ENCODE data around the gene GAS2L3. TPM values are rescaled to one million over a fixed set of nuclear protein-coding genes. Genes with fewer than 3 reads are reported as not detected.

Gene GAS2L3
- total RNA-seq = 2.5 and 7.3 TPM in 2 replicates

- no peaks in the 10 kb centered on the region for H3K36me3 ChIP-seq (ENCODE audit: control insufficient read depth, insufficient read depth, low read length)
- peak within 1 kb of the TSS; percentile 94 for H3K4me3 ChIP-seq (ENCODE audit: low read depth, low read length)
- TF ChIP-seq, protein P1, sequence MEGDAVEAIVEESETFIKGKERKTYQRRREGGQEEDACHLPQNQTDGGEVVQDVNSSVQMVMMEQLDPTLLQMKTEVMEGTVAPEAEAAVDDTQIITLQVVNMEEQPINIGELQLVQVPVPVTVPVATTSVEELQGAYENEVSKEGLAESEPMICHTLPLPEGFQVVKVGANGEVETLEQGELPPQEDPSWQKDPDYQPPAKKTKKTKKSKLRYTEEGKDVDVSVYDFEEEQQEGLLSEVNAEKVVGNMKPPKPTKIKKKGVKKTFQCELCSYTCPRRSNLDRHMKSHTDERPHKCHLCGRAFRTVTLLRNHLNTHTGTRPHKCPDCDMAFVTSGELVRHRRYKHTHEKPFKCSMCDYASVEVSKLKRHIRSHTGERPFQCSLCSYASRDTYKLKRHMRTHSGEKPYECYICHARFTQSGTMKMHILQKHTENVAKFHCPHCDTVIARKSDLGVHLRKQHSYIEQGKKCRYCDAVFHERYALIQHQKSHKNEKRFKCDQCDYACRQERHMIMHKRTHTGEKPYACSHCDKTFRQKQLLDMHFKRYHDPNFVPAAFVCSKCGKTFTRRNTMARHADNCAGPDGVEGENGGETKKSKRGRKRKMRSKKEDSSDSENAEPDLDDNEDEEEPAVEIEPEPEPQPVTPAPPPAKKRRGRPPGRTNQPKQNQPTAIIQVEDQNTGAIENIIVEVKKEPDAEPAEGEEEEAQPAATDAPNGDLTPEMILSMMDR (IDR thresholded peaks at IDR 0.05; ENCODE audit: insufficient read depth, low read length, poor library complexity, severe bottlenecking) = no peak
- no peak for DNase-seq (ENCODE audit: low read depth)
- no peaks in the 10 kb centered on the region for H3K27me3 ChIP-seq (ENCODE audit: control insufficient read depth, insufficient read depth, low read length)
Observed at GRCh38 chr12:100573292-100574186, at the start of gene GAS2L3. Gene GAS2L3, plus strand, starts transcription at chr12:100573684. Its CDS starts 21,221 bp downstream, at chr12:100594905.

DNA sequence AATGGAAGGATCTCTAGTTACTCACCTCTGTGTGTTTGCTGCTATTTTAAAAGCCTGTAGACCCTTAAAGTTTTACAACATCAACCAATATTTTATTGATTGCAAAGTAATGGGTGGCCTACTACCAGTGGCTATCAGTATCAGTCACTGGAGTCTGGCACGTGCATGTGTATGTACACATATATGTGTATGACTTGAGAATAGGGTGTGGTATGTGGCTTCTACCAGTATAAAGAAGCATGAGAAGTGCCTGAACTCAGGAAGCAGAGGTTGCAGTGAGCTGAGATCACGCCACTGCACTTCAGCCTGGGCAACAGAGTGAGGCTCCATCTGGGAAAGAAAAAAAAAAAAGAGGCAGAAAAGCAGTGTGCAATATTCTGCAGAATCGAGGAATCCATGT is 45.5 kb upstream of the GAS2L3 start:
- TF ChIP-seq, protein P1 (IDR thresholded peaks at IDR 0.05; ENCODE audit: insufficient read depth, low read length, poor library complexity, severe bottlenecking) = no peak
- H3K4me3 ChIP-seq (ENCODE audit: low read depth, low read length) = no peak overlapping the region
- no peaks in the 10 kb centered on the region for H3K27me3 ChIP-seq (ENCODE audit: control insufficient read depth, insufficient read depth, low read length)
- DNase-seq (ENCODE audit: low read depth) = no peak
- no peaks in the 10 kb centered on the region for H3K36me3 ChIP-seq (ENCODE audit: control insufficient read depth, insufficient read depth, low read length)

GRCh38 chr12:100528471-100529127 is 44.9 kb upstream of the GAS2L3 start:
- Histone ChIP-seq H3K27me3 (ENCODE audit: control insufficient read depth, insufficient read depth, low read length) (no peaks in the 10 kb centered on the region), H3K36me3 (ENCODE audit: control insufficient read depth, insufficient read depth, low read length) (no peaks in the 10 kb centered on the region), H3K4me3 (ENCODE audit: low read depth, low read length) (no peak overlapping the region)
- TF ChIP-seq, protein P1 (IDR thresholded peaks at IDR 0.05; ENCODE audit: insufficient read depth, low read length, poor library complexity, severe bottlenecking) = no peak
- DNase-seq (ENCODE audit: low read depth) = peak; percentile 26

- TF ChIP-seq, protein P1 (IDR thresholded peaks at IDR 0.05; ENCODE audit: insufficient read depth, low read length, poor library complexity, severe bottlenecking) = no peak
- Histone ChIP-seq H3K36me3 (ENCODE audit: control insufficient read depth, insufficient read depth, low read length) (no peaks in the 10 kb centered on the region), H3K27me3 (ENCODE audit: control insufficient read depth, insufficient read depth, low read length) (no peaks in the 10 kb centered on the region), H3K4me3 (ENCODE audit: low read depth, low read length) (no peak overlapping the region)
- no peak for DNase-seq (ENCODE audit: low read depth)
Observed at GRCh38 chr12:100529756-100530350, 43.6 kb upstream of the GAS2L3 start.

GRCh38 chr12:100533376-100533775 is 40.1 kb upstream of the GAS2L3 start:
- Histone ChIP-seq H3K27me3 (ENCODE audit: control insufficient read depth, insufficient read depth, low read length) (no peaks in the 10 kb centered on the region), H3K4me3 (ENCODE audit: low read depth, low read length) (no peak overlapping the region), H3K36me3 (ENCODE audit: control insufficient read depth, insufficient read depth, low read length) (no peaks in the 10 kb centered on the region)
- TF ChIP-seq, protein P1 (IDR thresholded peaks at IDR 0.05; ENCODE audit: insufficient read depth, low read length, poor library complexity, severe bottlenecking) = no peak
- no peak for DNase-seq (ENCODE audit: low read depth)
